H9 (cell line): Measurements from ENCODE around the gene HMG20B. TPM values are rescaled to one million over a fixed set of nuclear protein-coding genes. Genes with fewer than 3 reads are reported as not detected.

Experiments
- DNase-seq: peaks from one replicate; pipeline ENCODE4 v3.0.0-alpha.2; 2017
- H2AFZ ChIP-seq: one replicate; pipeline ENCODE4 v1.6.1; 2013; ENCODE audit warnings: mild to moderate bottlenecking, low read length, control low read depth, moderate library complexity
- H2AK5ac ChIP-seq: 2 replicates; pipeline ENCODE4 v1.6.1; 2013; ENCODE audit warnings: low read length, control low read depth, mixed read lengths; ENCODE audit not compliant: insufficient read length
- H2BK120ac ChIP-seq: one replicate; pipeline ENCODE4 v1.6.1; 2013; ENCODE audit warnings: low read depth, mild to moderate bottlenecking, low read length, control low read depth, inconsistent platforms; ENCODE audit not compliant: poor library complexity, severe bottlenecking
- H2BK12ac ChIP-seq: 2 replicates; pipeline ENCODE4 v1.6.1; 2013; ENCODE audit warnings: low read length, control low read depth, mixed read lengths, low read depth; ENCODE audit not compliant: insufficient read length
- H2BK15ac ChIP-seq: 2 replicates; pipeline ENCODE4 v1.6.1; 2013; ENCODE audit warnings: low read depth, low read length, control low read depth
- H2BK20ac ChIP-seq: one replicate; pipeline ENCODE4 v1.6.1; 2013; ENCODE audit warnings: low read depth, mild to moderate bottlenecking, low read length, control low read depth, inconsistent platforms; ENCODE audit not compliant: poor library complexity, severe bottlenecking
- H2BK5ac ChIP-seq: 2 replicates; pipeline ENCODE4 v1.6.1; 2013; ENCODE audit warnings: low read length, control low read depth, mixed read lengths; ENCODE audit not compliant: insufficient read length
- H3K14ac ChIP-seq: 2 replicates; pipeline ENCODE4 v1.6.1; 2013; ENCODE audit warnings: low read length, control low read depth; ENCODE audit not compliant: insufficient read depth
- H3K18ac ChIP-seq: 2 replicates; pipeline ENCODE4 v1.6.1; 2013; ENCODE audit warnings: low read depth, mild to moderate bottlenecking, mixed read lengths, low read length, control low read depth; ENCODE audit not compliant: insufficient read length
- H3K23ac ChIP-seq: 2 replicates; pipeline ENCODE4 v1.6.1; 2013; ENCODE audit warnings: low read length, control low read depth, mixed read lengths, low read depth; ENCODE audit not compliant: insufficient read length
- H3K23me2 ChIP-seq: 2 replicates; pipeline ENCODE4 v1.6.1; 2013; ENCODE audit warnings: low read depth, mild to moderate bottlenecking, mixed read lengths, low read length, control low read depth; ENCODE audit not compliant: insufficient read length, poor library complexity, severe bottlenecking
- H3K27ac ChIP-seq: 2 replicates; pipeline ENCODE4 v1.5.1; 2013; ENCODE audit warnings: low read length, control low read depth, mixed read lengths, low read depth; ENCODE audit not compliant: insufficient read length
- H3K27me3 ChIP-seq: 2 replicates; pipeline ENCODE4 v1.6.1; 2013; ENCODE audit warnings: low read length, control low read depth, inconsistent platforms; ENCODE audit not compliant: insufficient read depth
- H3K4ac ChIP-seq: 2 replicates; pipeline ENCODE4 v1.6.1; 2013; ENCODE audit warnings: low read depth, mild to moderate bottlenecking, control low read depth, inconsistent platforms, low read length, moderate library complexity
- H3K4me1 ChIP-seq: 2 replicates; pipeline ENCODE4 v1.6.1; 2013; ENCODE audit warnings: low read length, control low read depth, inconsistent platforms; ENCODE audit not compliant: insufficient read depth
- H3K4me2 ChIP-seq: 2 replicates; pipeline ENCODE4 v1.6.1; 2013; ENCODE audit warnings: low read length, control low read depth, mixed read lengths; ENCODE audit not compliant: insufficient read length, insufficient read depth
- H3K56ac ChIP-seq: 2 replicates; pipeline ENCODE4 v1.6.1; 2013; ENCODE audit warnings: low read depth, mild to moderate bottlenecking, mixed read lengths, low read length, control low read depth; ENCODE audit not compliant: insufficient read length
- H3K79me1 ChIP-seq: 2 replicates; pipeline ENCODE4 v1.6.1; 2013; ENCODE audit warnings: low read depth, mild to moderate bottlenecking, moderate library complexity, low read length, control low read depth, inconsistent platforms; ENCODE audit not compliant: insufficient read depth, poor library complexity, severe bottlenecking
- H3K79me2 ChIP-seq: 2 replicates; pipeline ENCODE4 v1.6.1; 2013; ENCODE audit warnings: low read length, control low read depth, inconsistent platforms; ENCODE audit not compliant: insufficient read depth
- H3K9ac ChIP-seq: 2 replicates; pipeline ENCODE4 v1.6.1; 2013; ENCODE audit warnings: low read length, control low read depth, mixed read lengths; ENCODE audit not compliant: insufficient read length; ENCODE audit errors: extremely low read depth
- H3K9me3 ChIP-seq: one replicate; pipeline ENCODE4 v1.6.1; 2013; ENCODE audit warnings: low read depth, low read length, inconsistent platforms; ENCODE audit not compliant: control insufficient read depth
- H3T11ph ChIP-seq: one replicate; pipeline ENCODE4 v1.6.1; 2013; ENCODE audit warnings: mild to moderate bottlenecking, low read length, control low read depth, inconsistent platforms
- H4K20me1 ChIP-seq: one replicate; pipeline ENCODE4 v1.6.1; 2013; ENCODE audit not compliant: control insufficient read depth, insufficient read length, insufficient read depth
- H4K5ac ChIP-seq: 2 replicates; pipeline ENCODE4 v1.6.1; 2013; ENCODE audit warnings: low read depth, mild to moderate bottlenecking, mixed read lengths, low read length, control low read depth; ENCODE audit not compliant: insufficient read length
- H4K8ac ChIP-seq: replicated peaks from 2 replicates; pipeline ENCODE4 v1.6.1; 2013; ENCODE audit warnings: low read length, control low read depth, mixed read lengths, low read depth; ENCODE audit not compliant: insufficient read length
- H4K91ac ChIP-seq: 2 replicates; pipeline ENCODE4 v1.6.1; 2013; ENCODE audit warnings: low read depth, mild to moderate bottlenecking, moderate library complexity, mixed read lengths, low read length, control low read depth; ENCODE audit not compliant: insufficient read length
- H3K27ac Mint-ChIP-seq, 3 experiments: 2 replicates in 2 of 3; 3 replicates in 1 of 3; pipeline ENCODE4 v1.8.0; 2020 to 2021; ENCODE audit warnings: mixed read lengths in 3 of 3, mild to moderate bottlenecking in 1 of 3, moderate library complexity in 1 of 3
- H3K27me3 Mint-ChIP-seq: 2 replicates; pipeline ENCODE4 v1.8.0; 2021; ENCODE audit warnings: low read depth, mild to moderate bottlenecking, moderate library complexity, mixed read lengths
- H3K36me3 Mint-ChIP-seq, 3 experiments: 2 replicates in 2 of 3; 3 replicates in 1 of 3; pipeline ENCODE4 v1.8.0; 2020 to 2021; ENCODE audit warnings: low read depth in 3 of 3, mixed read lengths in 3 of 3; ENCODE audit not compliant: insufficient read depth in 1 of 3
- H3K4me1 Mint-ChIP-seq, 2 experiments: 2 replicates each; pipeline ENCODE4 v1.8.0; 2020; ENCODE audit warnings: mixed read lengths in 2 of 2
- H3K4me3 Mint-ChIP-seq, 2 experiments: 2 replicates in 1 of 2; 3 replicates in 1 of 2; pipeline ENCODE4 v1.8.0; 2020 to 2021; ENCODE audit warnings: mild to moderate bottlenecking in 2 of 2, mixed read lengths in 2 of 2, moderate library complexity in 1 of 2
- H3K9me3 Mint-ChIP-seq, 2 experiments: 2 replicates in 1 of 2; 3 replicates in 1 of 2; pipeline ENCODE4 v1.8.0; 2020; ENCODE audit warnings: mild to moderate bottlenecking in 2 of 2, mixed read lengths in 2 of 2, moderate library complexity in 1 of 2
- WGBS: extraction: QIAGEN DNeasy Blood & Tissue Kit; methylation state at CpG from one replicate; pipeline ENCODE4 v1.1.7; 2013; ENCODE audit warnings: missing lambda C conversion rate, low lambda C conversion rate, mixed read lengths; ENCODE audit not compliant: insufficient read length; ENCODE audit errors: extremely low coverage; 5-methylcytosine and 5-hydroxymethylcytosine counted together
- total RNA-seq: library from RNA; stranded (reverse); gene quantifications from 2 replicates; pipeline ENCODE4 v1.2.1, GENCODE V29; 2021
- TF ChIP-seq, protein P1 (sequence below): fragments of 200-600 bp; sonication (generic); conservative IDR thresholded peaks from 3 replicates; pipeline ENCODE4 v1.8.0; 2021; ENCODE audit warnings: antibody characterized with exemption, mild to moderate bottlenecking

Gene HMG20B
- total RNA-seq, 1 experiment from 2014 or later: 58.1 TPM

DNA sequence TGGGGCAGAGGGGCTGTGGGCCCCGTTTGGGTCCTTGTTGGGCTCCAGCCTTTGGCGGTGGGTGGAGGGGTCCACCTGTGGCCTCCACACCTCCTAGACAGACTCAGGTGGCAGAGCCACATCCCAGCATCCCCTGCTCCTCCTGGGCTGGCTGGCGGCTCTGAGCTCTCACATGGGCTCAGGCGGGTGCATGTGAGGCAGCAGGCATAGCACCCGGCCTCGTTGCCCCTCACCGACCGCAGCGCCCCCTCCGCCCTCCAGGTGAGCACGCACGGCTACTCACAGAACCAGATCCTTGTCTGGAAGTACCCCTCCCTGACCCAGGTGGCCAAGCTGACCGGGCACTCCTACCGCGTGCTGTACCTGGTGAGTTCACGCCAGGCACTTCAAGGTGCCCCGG, 39.7 kb upstream of the HMG20B start:
- H3K27ac ChIP-seq: no peak overlapping the region
- no peak overlapping the region for H3K4me3 Mint-ChIP-seq
- no peaks in the 10 kb centered on the region for H3K9me3 ChIP-seq
- H3K79me2 ChIP-seq: no peaks in the 10 kb centered on the region
- peaks cover 17 to 44% (median 44%) of the 10 kb centered on the region in 3 experiments; a peak in 6 of 7 replicates for H3K36me3 Mint-ChIP-seq
- H3K18ac ChIP-seq: no peak overlapping the region
- H3K4me1 ChIP-seq: no peaks in the 10 kb centered on the region
- DNase-seq: no peak
- no peaks in the 10 kb centered on the region for H3K4me1 Mint-ChIP-seq
- H3K4me2 ChIP-seq: no peak overlapping the region
- TF ChIP-seq, protein P1, sequence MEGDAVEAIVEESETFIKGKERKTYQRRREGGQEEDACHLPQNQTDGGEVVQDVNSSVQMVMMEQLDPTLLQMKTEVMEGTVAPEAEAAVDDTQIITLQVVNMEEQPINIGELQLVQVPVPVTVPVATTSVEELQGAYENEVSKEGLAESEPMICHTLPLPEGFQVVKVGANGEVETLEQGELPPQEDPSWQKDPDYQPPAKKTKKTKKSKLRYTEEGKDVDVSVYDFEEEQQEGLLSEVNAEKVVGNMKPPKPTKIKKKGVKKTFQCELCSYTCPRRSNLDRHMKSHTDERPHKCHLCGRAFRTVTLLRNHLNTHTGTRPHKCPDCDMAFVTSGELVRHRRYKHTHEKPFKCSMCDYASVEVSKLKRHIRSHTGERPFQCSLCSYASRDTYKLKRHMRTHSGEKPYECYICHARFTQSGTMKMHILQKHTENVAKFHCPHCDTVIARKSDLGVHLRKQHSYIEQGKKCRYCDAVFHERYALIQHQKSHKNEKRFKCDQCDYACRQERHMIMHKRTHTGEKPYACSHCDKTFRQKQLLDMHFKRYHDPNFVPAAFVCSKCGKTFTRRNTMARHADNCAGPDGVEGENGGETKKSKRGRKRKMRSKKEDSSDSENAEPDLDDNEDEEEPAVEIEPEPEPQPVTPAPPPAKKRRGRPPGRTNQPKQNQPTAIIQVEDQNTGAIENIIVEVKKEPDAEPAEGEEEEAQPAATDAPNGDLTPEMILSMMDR: no peak
- no peak overlapping the region; a peak in 1 of 7 replicates for H3K27ac Mint-ChIP-seq
- H3K4ac ChIP-seq: no peak overlapping the region
- H4K8ac ChIP-seq: no peak overlapping the region
- WGBS: no CpG with 5 or more reads among the region's 17 CpGs
- H4K91ac ChIP-seq: no peak overlapping the region
- no peak overlapping the region for H3K56ac ChIP-seq
- no peaks in the 10 kb centered on the region; the same call in 1 of the 2 replicates for H3K27me3 Mint-ChIP-seq
- no peaks in the 10 kb centered on the region for H3K9me3 Mint-ChIP-seq
- no peak overlapping the region for H4K5ac ChIP-seq
- H2BK12ac ChIP-seq: no peak overlapping the region
- H2BK15ac ChIP-seq: no peak overlapping the region
- H2BK20ac ChIP-seq: no peak overlapping the region
- no peaks in the 10 kb centered on the region for H4K20me1 ChIP-seq
- H2AFZ ChIP-seq: no peak overlapping the region
- H3K79me1 ChIP-seq: no peaks in the 10 kb centered on the region
- H2BK5ac ChIP-seq: no peak overlapping the region
- no peak overlapping the region for H3K14ac ChIP-seq
- no peaks in the 10 kb centered on the region for H3K23me2 ChIP-seq
- H3K23ac ChIP-seq: no peak overlapping the region
- H3K9ac ChIP-seq: no peak overlapping the region
- no peak overlapping the region for H3T11ph ChIP-seq
- no peaks in the 10 kb centered on the region for H3K27me3 ChIP-seq
- H2AK5ac ChIP-seq: no peak overlapping the region
- H2BK120ac ChIP-seq: no peak overlapping the region
